HL-60 (cell line): ENCODE measurements around the gene HOATZ.

Experiments
- CTCF ChIP-seq: IDR thresholded peaks from one replicate; pipeline ENCODE4 v1.5.1; 2011; ENCODE audit warnings: low read length, control low read depth, inconsistent platforms; ENCODE audit not compliant: insufficient read depth
- POLR2AphosphoS5 ChIP-seq: IDR thresholded peaks from 2 replicates; pipeline ENCODE4 v1.6.1; 2012; ENCODE audit warnings: low read depth
- REST ChIP-seq: IDR thresholded peaks from 2 replicates; pipeline ENCODE4 v1.6.1; 2012; ENCODE audit warnings: low read depth; ENCODE audit not compliant: insufficient replicate concordance

GRCh38 chr11:111586388-111586831, 71.8 kb downstream of the HOATZ start:
- TF ChIP-seq CTCF (peak; percentile 16), REST (no peak), POLR2AphosphoS5 (no peak)
